IMR-90 (cell line): ENCODE results near the gene HPS4.

Experiments used
- BHLHE40 ChIP-seq: fragments of 150-350 bp; IDR thresholded peaks from 2 replicates; pipeline ENCODE4 v1.6.1; 2016; ENCODE audit warnings: mild to moderate bottlenecking, low read depth, low read length
- CEBPB ChIP-seq: IDR thresholded peaks from 2 replicates; pipeline ENCODE4 v1.6.1; 2012; ENCODE audit warnings: low read depth, low read length, improper control_type of control experiment
- CTCF ChIP-seq: conservative IDR thresholded peaks from 2 replicates; pipeline ENCODE4 v1.5.1; 2012; ENCODE audit warnings: mild to moderate bottlenecking, low read depth, low read length, improper control_type of control experiment
- ELK1 ChIP-seq: fragments of 150-350 bp; IDR thresholded peaks from 2 replicates; pipeline ENCODE4 v1.6.1; 2016; ENCODE audit warnings: low read depth, mild to moderate bottlenecking, low read length, moderate library complexity, borderline replicate concordance
- FOS ChIP-seq: fragments of 150-350 bp; IDR thresholded peaks from 2 replicates; pipeline ENCODE4 v1.6.1; 2016; ENCODE audit warnings: low read depth, low read length
- MAFK ChIP-seq: IDR thresholded peaks from 2 replicates; pipeline ENCODE4 v1.6.1; 2012; ENCODE audit warnings: low read depth, low read length, improper control_type of control experiment
- MAZ ChIP-seq: IDR thresholded peaks from 2 replicates; pipeline ENCODE4 v1.6.1; 2012; ENCODE audit warnings: low read depth, mild to moderate bottlenecking, low read length, improper control_type of control experiment, moderate library complexity, borderline replicate concordance
- MXI1 ChIP-seq: IDR thresholded peaks from 2 replicates; pipeline ENCODE4 v1.6.1; 2012; ENCODE audit warnings: low read depth, mild to moderate bottlenecking, low read length, moderate library complexity, borderline replicate concordance
- NFE2L2 ChIP-seq: fragments of 150-350 bp; IDR thresholded peaks from 2 replicates; pipeline ENCODE4 v1.6.1; 2016; ENCODE audit warnings: low read depth, mild to moderate bottlenecking, low read length
- POLR2A ChIP-seq: IDR thresholded peaks from 2 replicates; pipeline ENCODE4 v1.6.1; 2012; ENCODE audit warnings: mild to moderate bottlenecking, low read depth, low read length
- RAD21 ChIP-seq: IDR thresholded peaks from 2 replicates; pipeline ENCODE4 v1.6.1; 2012; ENCODE audit warnings: low read length, improper control_type of control experiment
- RFX5 ChIP-seq: IDR thresholded peaks from 2 replicates; pipeline ENCODE4 v1.8.0; 2012; ENCODE audit warnings: low read depth, mild to moderate bottlenecking, low read length, moderate library complexity
- SMC3 ChIP-seq: fragments of 150-350 bp; IDR thresholded peaks from 2 replicates; pipeline ENCODE4 v1.6.1; 2016; ENCODE audit warnings: low read depth, mild to moderate bottlenecking, antibody characterized with exemption, low read length, moderate library complexity
- TF ChIP-seq, protein P1 (sequence below): fragments of 150-350 bp; IDR thresholded peaks from 2 replicates; pipeline ENCODE4 v1.6.1; 2017; ENCODE audit warnings: mild to moderate bottlenecking, antibody characterized with exemption, low read length, low read depth

DNA sequence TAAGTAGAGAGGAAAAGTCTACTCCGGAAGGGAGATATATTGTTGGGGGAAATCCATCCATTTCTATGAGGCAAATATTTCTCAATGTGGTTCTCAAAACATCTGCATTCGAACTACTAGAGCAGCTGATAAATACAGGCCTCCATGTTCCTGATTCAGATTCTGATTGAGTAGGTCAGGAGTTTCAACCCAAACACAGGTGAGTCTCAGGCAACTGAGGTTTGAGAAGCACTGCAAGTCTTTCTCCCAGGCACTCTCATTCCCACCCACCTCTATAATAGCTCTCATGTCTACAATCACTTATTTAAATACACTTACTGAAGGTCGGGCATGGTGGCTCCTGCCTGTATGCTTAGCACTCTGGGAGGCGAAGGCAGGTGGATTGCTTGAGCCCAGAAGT, 69.2 kb downstream of the HPS4 start:
- TF ChIP-seq CTCF (no peak), POLR2A (no peak), BHLHE40 (no peak), SMC3 (no peak), CEBPB (no peak), MAFK (no peak), FOS (no peak), RAD21 (no peak), RFX5 (no peak), ELK1 (no peak), MAZ (no peak), NFE2L2 (no peak), MXI1 (no peak)
- TF ChIP-seq, protein P1, sequence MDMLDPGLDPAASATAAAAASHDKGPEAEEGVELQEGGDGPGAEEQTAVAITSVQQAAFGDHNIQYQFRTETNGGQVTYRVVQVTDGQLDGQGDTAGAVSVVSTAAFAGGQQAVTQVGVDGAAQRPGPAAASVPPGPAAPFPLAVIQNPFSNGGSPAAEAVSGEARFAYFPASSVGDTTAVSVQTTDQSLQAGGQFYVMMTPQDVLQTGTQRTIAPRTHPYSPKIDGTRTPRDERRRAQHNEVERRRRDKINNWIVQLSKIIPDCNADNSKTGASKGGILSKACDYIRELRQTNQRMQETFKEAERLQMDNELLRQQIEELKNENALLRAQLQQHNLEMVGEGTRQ: no peak
